HepG2 (cell line): ENCODE data around the gene OR12D1. TPM values are rescaled to one million over a fixed set of nuclear protein-coding genes. Genes with fewer than 3 reads are reported as not detected.

Experiments
- ATAC-seq: fragments of 200-7000 bp; cut with Tn5 transposase; 3 replicates; pipeline ENCODE4 v1.9.1; 2020; ENCODE audit warnings: mild to moderate bottlenecking, moderate library complexity
- BruUV-seq: library from RNA; stranded (reverse); fragments of 400-500 nt; replicated peaks from 2 replicates; lab custom pipeline; 2021; lab: Mats Ljungman, UMichigan
- CTCF ChIA-PET: fragments of 300-600 bp; formaldehyde crosslinking; extraction: SDS; loops from one replicate; lab custom pipeline; 2021; ENCODE audit warnings: low total read pairs, inconsistent platforms, low intra/inter-chr PET ratio; lab: Yijun Ruan, JAX
- POLR2A ChIA-PET: fragments of 350-600 bp; sonication (Branson Sonifier 250); formaldehyde crosslinking; loops from one replicate; lab custom pipeline; 2020; ENCODE audit warnings: antibody characterized with exemption, inconsistent platforms; lab: Yijun Ruan, JAX
- DNase-seq: peaks from one replicate; pipeline ENCODE4 v3.0.0-alpha.2; 2015; ENCODE audit warnings: low spot score
- FAIRE-seq: peaks from 3 replicates; lab custom pipeline; 2011; peaks lifted over from hg19 to GRCh38; lab: Jason Lieb, UNC
- H2AFZ ChIP-seq: one replicate; pipeline ENCODE4 v1.6.1; 2011; ENCODE audit warnings: low read length, inconsistent platforms
- H3K27ac ChIP-seq: fragments of 300-600 bp; 3 replicates; pipeline ENCODE4 v1.8.0; 2011; ENCODE audit warnings: mixed run types, mild to moderate bottlenecking, mixed read lengths, low read length, inconsistent platforms; ENCODE audit not compliant: insufficient read depth; ENCODE audit errors: extremely low read length
- H3K27me3 ChIP-seq, 2 experiments: fragments of 200-600 bp in 1 of 2; 2 replicates in 1 of 2; 3 replicates in 1 of 2; pipeline versions ENCODE4 v1.6.0 to v1.8.0; 2011; ENCODE audit warnings: low read length in 2 of 2, mild to moderate bottlenecking in 2 of 2, moderate library complexity in 2 of 2, inconsistent platforms in 1 of 2; ENCODE audit not compliant: insufficient read depth in 2 of 2, control insufficient read depth in 1 of 2
- H3K36me3 ChIP-seq, 2 experiments: fragments of 200-600 bp in 1 of 2; replicated peaks in 1 of 2; 2 replicates in 1 of 2; 3 replicates in 1 of 2; pipeline versions ENCODE4 v1.5.1 to v1.8.0; 2011; ENCODE audit warnings: low read length in 2 of 2, inconsistent platforms in 1 of 2; ENCODE audit not compliant: insufficient read depth in 2 of 2, control insufficient read depth in 1 of 2
- H3K4me1 ChIP-seq: 2 replicates; pipeline ENCODE4 v1.5.1; 2012; ENCODE audit warnings: low read length, inconsistent platforms; ENCODE audit not compliant: insufficient read depth
- H3K4me2 ChIP-seq: 2 replicates; pipeline ENCODE4 v1.6.0; 2011; ENCODE audit warnings: low read depth, low read length, inconsistent platforms
- H3K4me3 ChIP-seq, 3 experiments: fragments of 200-600 bp in 1 of 3; sonication (generic), shearing (Covaris generic) in 1 of 3; replicated peaks in 1 of 3; 2 replicates each; pipeline ENCODE4 v1.5.1; 2011 to 2016; ENCODE audit warnings: low read length in 3 of 3, inconsistent platforms in 2 of 3, low read depth in 2 of 3, mild to moderate bottlenecking in 2 of 3, control low read depth in 1 of 3, mixed read lengths in 1 of 3; ENCODE audit not compliant: insufficient read depth in 1 of 3
- H3K79me2 ChIP-seq: one replicate; pipeline ENCODE4 v1.6.1; 2011; ENCODE audit warnings: low read length, inconsistent platforms; ENCODE audit not compliant: insufficient read depth
- H3K9ac ChIP-seq: 2 replicates; pipeline ENCODE4 v1.6.0; 2011; ENCODE audit warnings: mild to moderate bottlenecking, low read depth, low read length, inconsistent platforms; ENCODE audit not compliant: insufficient read depth
- H3K9me3 ChIP-seq: 2 replicates; pipeline ENCODE4 v1.5.1; 2012; ENCODE audit warnings: mild to moderate bottlenecking, low read length
- H4K20me1 ChIP-seq: 2 replicates; pipeline ENCODE4 v1.6.0; 2011; ENCODE audit warnings: inconsistent platforms, mild to moderate bottlenecking, low read length, moderate library complexity; ENCODE audit not compliant: insufficient read depth
- ATM ChIP-seq: fragments of 450-650 bp; IDR thresholded peaks from 2 replicates; pipeline ENCODE4 v1.7.1; 2017; ENCODE audit warnings: mild to moderate bottlenecking, borderline replicate concordance
- DBP ChIP-seq: sonication (generic); formaldehyde crosslinking; IDR thresholded peaks from 2 replicates; pipeline ENCODE4 v1.4.0; 2020; ENCODE audit warnings: missing genetic modification reagents; ENCODE audit errors: not compliant biosample characterization
- JUND ChIP-seq: sonication (generic); formaldehyde crosslinking; IDR thresholded peaks from 2 replicates; pipeline ENCODE4 v1.8.0; 2022; ENCODE audit warnings: mild to moderate bottlenecking, missing genetic modification reagents
- MTA1 ChIP-seq: sonication (generic); formaldehyde crosslinking; IDR thresholded peaks from 2 replicates; pipeline ENCODE4 v1.4.0; 2020; ENCODE audit warnings: missing genetic modification reagents, mild to moderate bottlenecking, borderline replicate concordance
- PHB2 ChIP-seq: fragments of 450-650 bp; IDR thresholded peaks from 2 replicates; pipeline ENCODE4 v1.6.1; 2018; ENCODE audit not compliant: partially characterized antibody
- PLSCR1 ChIP-seq: sonication (generic); formaldehyde crosslinking; IDR thresholded peaks from 2 replicates; pipeline ENCODE4 v1.5.0; 2020; ENCODE audit warnings: missing genetic modification reagents, mild to moderate bottlenecking, borderline replicate concordance
- RFXAP ChIP-seq: sonication (generic); formaldehyde crosslinking; IDR thresholded peaks from 2 replicates; pipeline ENCODE4 v1.4.0; 2020; ENCODE audit warnings: missing genetic modification reagents, borderline replicate concordance
- SP2 ChIP-seq: sonication (generic); formaldehyde crosslinking; IDR thresholded peaks from 2 replicates; pipeline ENCODE4 v1.5.1; 2020; ENCODE audit warnings: mild to moderate bottlenecking, missing genetic modification reagents
- TBX2 ChIP-seq: sonication (generic); formaldehyde crosslinking; IDR thresholded peaks from 2 replicates; pipeline ENCODE4 v1.5.0; 2020; ENCODE audit warnings: missing genetic modification reagents, mild to moderate bottlenecking, borderline replicate concordance
- TEAD3 ChIP-seq: optimal IDR thresholded peaks from 2 replicates; pipeline ENCODE3; 2016; ENCODE audit warnings: borderline replicate concordance
- ZC3H13 ChIP-seq: sonication (generic); formaldehyde crosslinking; IDR thresholded peaks from 2 replicates; pipeline ENCODE4 v1.8.1; 2023; ENCODE audit warnings: mild to moderate bottlenecking, missing genetic modification reagents, moderate library complexity
- ZFP37 ChIP-seq: sonication (generic); formaldehyde crosslinking; IDR thresholded peaks from 2 replicates; pipeline ENCODE4 v1.4.0; 2020; ENCODE audit warnings: missing genetic modification reagents, borderline replicate concordance
- ZNF20 ChIP-seq: sonication (generic); formaldehyde crosslinking; IDR thresholded peaks from 2 replicates; pipeline ENCODE4 v1.4.0; 2020; ENCODE audit warnings: mild to moderate bottlenecking, moderate library complexity, missing genetic modification reagents
- ZNF205 ChIP-seq: IDR thresholded peaks from 2 replicates; pipeline ENCODE4 v1.6.1; 2018; ENCODE audit warnings: missing biosample characterization, missing genetic modification reagents
- ZNF549 ChIP-seq: sonication (generic); formaldehyde crosslinking; IDR thresholded peaks from 2 replicates; pipeline ENCODE4 v1.5.0; 2020; ENCODE audit warnings: missing genetic modification reagents
- ZNF598 ChIP-seq: sonication (generic); formaldehyde crosslinking; IDR thresholded peaks from 2 replicates; pipeline ENCODE4 v1.5.1; 2020; ENCODE audit warnings: mild to moderate bottlenecking, missing genetic modification reagents, borderline replicate concordance
- ZNF614 ChIP-seq: IDR thresholded peaks from 2 replicates; pipeline ENCODE4 v1.6.1; 2018; ENCODE audit warnings: missing biosample characterization, missing genetic modification reagents, inconsistent platforms, borderline replicate concordance
- WGBS: methylation state at CpG from one replicate; pipeline ENCODE4 v1.1.6; 2017; ENCODE audit warnings: low lambda C conversion rate; 5-methylcytosine and 5-hydroxymethylcytosine counted together
- in situ Hi-C: cut with HindIII; loops from 2 replicates; pipeline ENCODE4 v1.10.0; 2017; ENCODE audit warnings: low pct_unique_long_range_greater_than_20kb; ENCODE audit not compliant: extremely low pct_ligation_motif_present
- intact Hi-C: fragments of 100-400 bp; cut with micrococcal nuclease; formaldehyde crosslinking; loops from one replicate; pipeline ENCODE4 v1.10.0; 2022; ENCODE audit not compliant: unreplicated experiment
- polyA plus RNA-seq, 8 experiments: library from polyadenylated mRNA; depleted of rRNA in 3 of 8; stranded (reverse) in 7 of 8; unstranded in 1 of 8; fragments of >200 nt; fragmentation: Illumina TruSeq in 4 of 8; extraction: Trizol in 4 of 8; gene quantifications; 2 replicates each; pipeline versions ENCODE4 v1.2.1 to v1.2.3, GENCODE V29; 2011 to 2016; ENCODE audit warnings: low read depth in 4 of 8, missing spikeins in 1 of 8, mixed read lengths in 1 of 8; ENCODE audit not compliant: insufficient read depth in 1 of 8
- total RNA-seq, 5 experiments: library from RNA; depleted of rRNA; stranded (reverse); fragments of >200 nt; fragmentation: Illumina TruSeq; extraction: Trizol; gene quantifications; 2 replicates each; pipeline ENCODE4 v1.2.3, GENCODE V29; 2016; ENCODE audit warnings: low read depth in 1 of 5
- TF ChIP-seq, protein P1 (sequence below): sonication (generic); formaldehyde crosslinking; conservative IDR thresholded peaks from 2 replicates; pipeline ENCODE4 v1.8.1; 2023; ENCODE audit warnings: missing genetic modification reagents
- TF ChIP-seq, protein P2 (sequence below): IDR thresholded peaks from 2 replicates; pipeline ENCODE4 v1.6.1; 2012; ENCODE audit warnings: inconsistent platforms

OR12D1 gene
- total and polyA plus RNA-seq, 2 of the 13 experiments (the other 11 are each of a cell fraction or from before 2014, with no cell fraction given): 0.05 TPM; not detected in 1

DNA sequence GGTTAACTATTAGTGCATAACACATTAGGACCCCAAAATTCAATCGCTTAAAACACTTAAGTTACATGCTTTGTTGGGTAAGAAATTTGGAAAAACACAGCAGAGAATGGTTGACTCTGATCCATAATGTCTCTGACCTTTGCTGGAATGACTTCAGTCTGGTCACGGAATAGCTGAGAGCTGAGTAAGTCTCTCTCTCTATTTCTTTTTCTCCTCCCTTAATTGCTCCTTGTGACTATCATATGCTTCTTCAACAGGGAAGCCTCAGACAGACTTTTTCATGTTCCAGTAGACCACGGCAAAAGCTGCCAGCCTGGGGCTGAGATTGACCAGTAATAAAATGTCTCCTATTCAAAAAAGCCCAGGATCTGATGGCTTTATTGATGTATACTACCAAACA, 4.8 kb downstream of the OR12D1 start:
- H3K4me2 ChIP-seq: no peak overlapping the region
- WGBS: 16% methylated on average over 3 of the region's 3 CpGs
- no peak for TF ChIP-seq ZNF549
- no peak for TF ChIP-seq PHB2
- TF ChIP-seq MTA1 (CRISPR knock-in tag): no peak
- TF ChIP-seq ZNF614: no peak
- no peak for TF ChIP-seq ZNF20 (CRISPR knock-in tag)
- no peak for TF ChIP-seq JUND (CRISPR knock-in tag)
- no peak for TF ChIP-seq SP2 (CRISPR knock-in tag)
- no peak for TF ChIP-seq RFXAP (CRISPR knock-in tag)
- no peak for TF ChIP-seq PLSCR1
- H3K27me3 ChIP-seq: no peaks in the 10 kb centered on the region
- ChIA-PET POLR2A (no interaction called here), CTCF (no interaction called here)
- H3K4me1 ChIP-seq: no peaks in the 10 kb centered on the region
- intact Hi-C loops: no loop called here
- FAIRE-seq (no peak), DNase-seq (no peak), ATAC-seq (no peak)
- no TSS peak for BruUV-seq
- no peak overlapping the region for H2AFZ ChIP-seq
- H4K20me1 ChIP-seq: no peaks in the 10 kb centered on the region
- H3K36me3 ChIP-seq: no peaks in the 10 kb centered on the region
- in situ Hi-C loops: no loop called here
- no peaks in the 10 kb centered on the region for H3K79me2 ChIP-seq
- no peak overlapping the region for H3K4me3 ChIP-seq
- no peak overlapping the region for H3K27ac ChIP-seq
- no peaks in the 10 kb centered on the region for H3K9me3 ChIP-seq
- no peak overlapping the region for H3K9ac ChIP-seq

DNA sequence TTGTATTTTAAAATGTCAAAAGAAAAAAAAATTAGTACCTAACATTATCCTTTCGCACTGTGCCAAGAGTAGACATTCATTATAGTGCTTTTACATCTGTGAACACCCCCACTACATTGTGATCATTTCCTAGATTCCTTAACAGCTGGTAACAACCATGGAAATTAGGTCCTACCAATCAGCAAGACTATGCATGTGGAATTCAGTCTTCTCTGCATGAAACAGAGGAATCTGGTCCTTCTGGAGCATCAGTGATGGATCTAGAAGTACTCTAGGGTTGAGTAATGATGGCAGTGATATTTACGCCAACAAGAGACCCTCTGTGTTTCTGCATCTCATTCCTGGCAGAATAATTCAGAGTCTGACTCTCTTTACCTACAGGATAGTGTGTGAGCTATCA, 9.4 kb downstream of the OR12D1 start:
- Histone ChIP-seq H3K27me3 (no peaks in the 10 kb centered on the region), H3K9ac (no peak overlapping the region), H3K4me3 (no peak overlapping the region), H3K79me2 (no peaks in the 10 kb centered on the region), H3K4me1 (no peaks in the 10 kb centered on the region), H4K20me1 (no peaks in the 10 kb centered on the region), H3K4me2 (no peak overlapping the region), H2AFZ (no peak overlapping the region), H3K9me3 (no peaks in the 10 kb centered on the region), H3K36me3 (no peaks in the 10 kb centered on the region), H3K27ac (no peak overlapping the region)
- ATAC-seq (no peak), FAIRE-seq (no peak), DNase-seq (no peak)
- ChIA-PET POLR2A (no interaction called here), CTCF (no interaction called here)
- 24% methylated on average over 2 of the region's 2 CpGs for WGBS
- intact Hi-C loops: no loop called here
- in situ Hi-C loops: no loop called here
- BruUV-seq: no TSS peak
- TF ChIP-seq ZC3H13 (CRISPR knock-in tag): no peak
- TF ChIP-seq ATM: no peak
- TF ChIP-seq DBP (CRISPR knock-in tag): no peak
- TF ChIP-seq ZNF205 (CRISPR knock-in tag): no peak
- TF ChIP-seq TEAD3 (CRISPR knock-in tag): no peak
- TF ChIP-seq, protein P1, sequence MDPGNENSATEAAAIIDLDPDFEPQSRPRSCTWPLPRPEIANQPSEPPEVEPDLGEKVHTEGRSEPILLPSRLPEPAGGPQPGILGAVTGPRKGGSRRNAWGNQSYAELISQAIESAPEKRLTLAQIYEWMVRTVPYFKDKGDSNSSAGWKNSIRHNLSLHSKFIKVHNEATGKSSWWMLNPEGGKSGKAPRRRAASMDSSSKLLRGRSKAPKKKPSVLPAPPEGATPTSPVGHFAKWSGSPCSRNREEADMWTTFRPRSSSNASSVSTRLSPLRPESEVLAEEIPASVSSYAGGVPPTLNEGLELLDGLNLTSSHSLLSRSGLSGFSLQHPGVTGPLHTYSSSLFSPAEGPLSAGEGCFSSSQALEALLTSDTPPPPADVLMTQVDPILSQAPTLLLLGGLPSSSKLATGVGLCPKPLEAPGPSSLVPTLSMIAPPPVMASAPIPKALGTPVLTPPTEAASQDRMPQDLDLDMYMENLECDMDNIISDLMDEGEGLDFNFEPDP (CRISPR knock-in tag): no peak
- TF ChIP-seq TBX2 (CRISPR knock-in tag): no peak
- TF ChIP-seq, protein P2, sequence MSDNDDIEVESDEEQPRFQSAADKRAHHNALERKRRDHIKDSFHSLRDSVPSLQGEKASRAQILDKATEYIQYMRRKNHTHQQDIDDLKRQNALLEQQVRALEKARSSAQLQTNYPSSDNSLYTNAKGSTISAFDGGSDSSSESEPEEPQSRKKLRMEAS: no peak
- TF ChIP-seq ZNF598 (CRISPR knock-in tag): no peak
- no peak for TF ChIP-seq ZFP37
